HepG2 (cell line): ENCODE results near the gene ABHD4. TPM values are rescaled to one million over a fixed set of nuclear protein-coding genes. Genes with fewer than 3 reads are reported as not detected.
A peak's percentile ranks its signal among the peaks of the same experiment; 100 is the strongest.

Source experiments
- AGO2 ChIP-seq: fragments of 200-400 bp; formaldehyde crosslinking; optimal IDR thresholded peaks from 2 replicates; pipeline ENCODE3; 2017; ENCODE audit warnings: mild to moderate bottlenecking, low read depth, low read length, moderate library complexity
- FLYWCH1 ChIP-seq: sonication (generic); formaldehyde crosslinking; IDR thresholded peaks from 2 replicates; pipeline ENCODE4 v1.8.1; 2023; ENCODE audit warnings: mild to moderate bottlenecking, missing genetic modification reagents
- GATAD2A ChIP-seq: IDR thresholded peaks from 2 replicates; pipeline ENCODE4 v1.6.1; 2016
- KAT2B ChIP-seq: fragments of 150-350 bp; IDR thresholded peaks from 2 replicates; pipeline ENCODE4 v1.6.1; 2014; ENCODE audit warnings: low read depth, low read length, borderline replicate concordance
- KDM3A ChIP-seq: IDR thresholded peaks from 2 replicates; pipeline ENCODE4 v1.6.1; 2018; ENCODE audit warnings: low read depth, missing compliant biosample characterization
- ZNF274 ChIP-seq: sonication (generic); formaldehyde crosslinking; IDR thresholded peaks from 2 replicates; pipeline ENCODE4 v1.5.1; 2020; ENCODE audit warnings: mild to moderate bottlenecking, missing genetic modification reagents
- ZNF292 ChIP-seq: sonication (generic); formaldehyde crosslinking; IDR thresholded peaks from 2 replicates; pipeline ENCODE4 v1.8.1; 2022; ENCODE audit warnings: mild to moderate bottlenecking, low read depth, missing genetic modification reagents, borderline replicate concordance
- polyA plus RNA-seq, 8 experiments: library from polyadenylated mRNA; depleted of rRNA in 3 of 8; stranded (reverse) in 7 of 8; unstranded in 1 of 8; fragments of >200 nt; fragmentation: Illumina TruSeq in 4 of 8; extraction: Trizol in 4 of 8; gene quantifications; 2 replicates each; pipeline versions ENCODE4 v1.2.1 to v1.2.3, GENCODE V29; 2011 to 2016; ENCODE audit warnings: low read depth in 4 of 8, missing spikeins in 1 of 8, mixed read lengths in 1 of 8; ENCODE audit not compliant: insufficient read depth in 1 of 8
- total RNA-seq, 5 experiments: library from RNA; depleted of rRNA; stranded (reverse); fragments of >200 nt; fragmentation: Illumina TruSeq; extraction: Trizol; gene quantifications; 2 replicates each; pipeline ENCODE4 v1.2.3, GENCODE V29; 2016; ENCODE audit warnings: low read depth in 1 of 5
- TF ChIP-seq, protein P1 (sequence below): sonication (generic); formaldehyde crosslinking; IDR thresholded peaks from one replicate; pipeline ENCODE4 v1.5.1; 2020; ENCODE audit warnings: mild to moderate bottlenecking, missing genetic modification reagents; ENCODE audit errors: not compliant biosample characterization
- TF ChIP-seq, protein P2 (sequence below): sonication (generic); formaldehyde crosslinking; IDR thresholded peaks from 2 replicates; pipeline ENCODE4 v1.5.1; 2020; ENCODE audit warnings: missing genetic modification reagents, mild to moderate bottlenecking, borderline replicate concordance
- TF ChIP-seq, protein P3 (sequence below): sonication (generic); formaldehyde crosslinking; IDR thresholded peaks from 2 replicates; pipeline ENCODE4 v1.4.0; 2020; ENCODE audit warnings: missing genetic modification reagents, mild to moderate bottlenecking, borderline replicate concordance
- TF ChIP-seq, protein P4 (sequence below): sonication (generic); formaldehyde crosslinking; IDR thresholded peaks from 2 replicates; pipeline ENCODE4 v1.4.0; 2020; ENCODE audit warnings: mild to moderate bottlenecking, missing genetic modification reagents
- TF ChIP-seq, protein P5 (sequence below): sonication (generic); formaldehyde crosslinking; IDR thresholded peaks from 2 replicates; pipeline ENCODE4 v1.5.0; 2020; ENCODE audit warnings: missing genetic modification reagents

ABHD4 gene
- total and polyA plus RNA-seq, 2 of the 13 experiments (the other 11 are each of a cell fraction or from before 2014, with no cell fraction given) = 16.1 to 47.5 TPM

DNA sequence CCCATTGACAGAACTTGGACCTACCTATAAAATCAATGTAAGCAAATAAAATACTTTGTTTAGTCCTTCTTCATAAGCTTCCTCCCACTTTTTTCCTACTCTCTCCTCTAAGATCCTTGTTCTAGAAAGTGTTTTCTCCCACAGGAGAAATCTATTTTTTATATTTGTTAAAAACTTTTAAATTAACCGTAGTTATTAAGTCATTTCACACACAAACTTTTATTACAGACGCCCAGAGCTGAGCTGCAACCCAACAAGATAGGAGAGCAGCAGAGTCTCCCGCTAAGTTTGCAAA lies 36.8 kb upstream of the ABHD4 start (continued):
- TF ChIP-seq, protein P1, sequence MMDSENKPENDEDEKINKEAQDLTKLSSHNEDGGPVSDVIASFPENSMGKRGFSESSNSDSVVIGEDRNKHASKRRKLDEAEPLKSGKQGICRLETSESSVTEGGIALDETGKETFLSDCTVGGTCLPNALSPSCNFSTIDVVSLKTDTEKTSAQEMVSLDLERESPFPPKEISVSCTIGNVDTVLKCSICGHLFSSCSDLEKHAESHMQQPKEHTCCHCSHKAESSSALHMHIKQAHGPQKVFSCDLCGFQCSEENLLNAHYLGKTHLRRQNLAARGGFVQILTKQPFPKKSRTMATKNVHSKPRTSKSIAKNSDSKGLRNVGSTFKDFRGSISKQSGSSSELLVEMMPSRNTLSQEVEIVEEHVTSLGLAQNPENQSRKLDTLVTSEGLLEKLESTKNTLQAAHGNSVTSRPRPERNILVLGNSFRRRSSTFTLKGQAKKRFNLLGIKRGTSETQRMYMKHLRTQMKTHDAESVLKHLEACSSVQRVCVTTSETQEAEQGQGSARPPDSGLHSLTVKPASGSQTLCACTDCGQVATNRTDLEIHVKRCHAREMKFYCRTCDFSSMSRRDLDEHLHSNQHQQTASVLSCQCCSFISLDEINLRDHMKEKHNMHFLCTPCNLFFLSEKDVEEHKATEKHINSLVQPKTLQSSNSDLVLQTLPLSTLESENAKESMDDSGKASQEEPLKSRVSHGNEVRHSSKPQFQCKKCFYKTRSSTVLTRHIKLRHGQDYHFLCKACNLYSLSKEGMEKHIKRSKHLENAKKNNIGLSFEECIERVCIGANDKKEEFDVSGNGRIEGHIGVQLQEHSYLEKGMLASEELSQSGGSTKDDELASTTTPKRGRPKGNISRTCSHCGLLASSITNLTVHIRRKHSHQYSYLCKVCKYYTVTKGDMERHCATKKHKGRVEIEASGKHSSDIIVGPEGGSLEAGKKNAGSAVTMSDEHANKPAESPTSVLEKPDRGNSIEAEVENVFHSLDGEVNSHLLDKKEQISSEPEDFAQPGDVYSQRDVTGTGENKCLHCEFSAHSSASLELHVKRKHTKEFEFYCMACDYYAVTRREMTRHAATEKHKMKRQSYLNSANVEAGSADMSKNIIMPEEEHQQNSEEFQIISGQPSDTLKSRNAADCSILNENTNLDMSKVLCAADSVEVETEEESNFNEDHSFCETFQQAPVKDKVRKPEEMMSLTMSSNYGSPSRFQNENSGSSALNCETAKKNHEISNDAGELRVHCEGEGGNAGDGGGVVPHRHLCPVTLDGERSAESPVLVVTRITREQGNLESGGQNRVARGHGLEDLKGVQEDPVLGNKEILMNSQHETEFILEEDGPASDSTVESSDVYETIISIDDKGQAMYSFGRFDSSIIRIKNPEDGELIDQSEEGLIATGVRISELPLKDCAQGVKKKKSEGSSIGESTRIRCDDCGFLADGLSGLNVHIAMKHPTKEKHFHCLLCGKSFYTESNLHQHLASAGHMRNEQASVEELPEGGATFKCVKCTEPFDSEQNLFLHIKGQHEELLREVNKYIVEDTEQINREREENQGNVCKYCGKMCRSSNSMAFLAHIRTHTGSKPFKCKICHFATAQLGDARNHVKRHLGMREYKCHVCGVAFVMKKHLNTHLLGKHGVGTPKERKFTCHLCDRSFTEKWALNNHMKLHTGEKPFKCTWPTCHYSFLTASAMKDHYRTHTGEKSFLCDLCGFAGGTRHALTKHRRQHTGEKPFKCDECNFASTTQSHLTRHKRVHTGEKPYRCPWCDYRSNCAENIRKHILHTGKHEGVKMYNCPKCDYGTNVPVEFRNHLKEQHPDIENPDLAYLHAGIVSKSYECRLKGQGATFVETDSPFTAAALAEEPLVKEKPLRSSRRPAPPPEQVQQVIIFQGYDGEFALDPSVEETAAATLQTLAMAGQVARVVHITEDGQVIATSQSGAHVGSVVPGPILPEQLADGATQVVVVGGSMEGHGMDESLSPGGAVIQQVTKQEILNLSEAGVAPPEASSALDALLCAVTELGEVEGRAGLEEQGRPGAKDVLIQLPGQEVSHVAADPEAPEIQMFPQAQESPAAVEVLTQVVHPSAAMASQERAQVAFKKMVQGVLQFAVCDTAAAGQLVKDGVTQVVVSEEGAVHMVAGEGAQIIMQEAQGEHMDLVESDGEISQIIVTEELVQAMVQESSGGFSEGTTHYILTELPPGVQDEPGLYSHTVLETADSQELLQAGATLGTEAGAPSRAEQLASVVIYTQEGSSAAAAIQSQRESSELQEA (CRISPR knock-in tag) = no peak
- TF ChIP-seq, protein P2, sequence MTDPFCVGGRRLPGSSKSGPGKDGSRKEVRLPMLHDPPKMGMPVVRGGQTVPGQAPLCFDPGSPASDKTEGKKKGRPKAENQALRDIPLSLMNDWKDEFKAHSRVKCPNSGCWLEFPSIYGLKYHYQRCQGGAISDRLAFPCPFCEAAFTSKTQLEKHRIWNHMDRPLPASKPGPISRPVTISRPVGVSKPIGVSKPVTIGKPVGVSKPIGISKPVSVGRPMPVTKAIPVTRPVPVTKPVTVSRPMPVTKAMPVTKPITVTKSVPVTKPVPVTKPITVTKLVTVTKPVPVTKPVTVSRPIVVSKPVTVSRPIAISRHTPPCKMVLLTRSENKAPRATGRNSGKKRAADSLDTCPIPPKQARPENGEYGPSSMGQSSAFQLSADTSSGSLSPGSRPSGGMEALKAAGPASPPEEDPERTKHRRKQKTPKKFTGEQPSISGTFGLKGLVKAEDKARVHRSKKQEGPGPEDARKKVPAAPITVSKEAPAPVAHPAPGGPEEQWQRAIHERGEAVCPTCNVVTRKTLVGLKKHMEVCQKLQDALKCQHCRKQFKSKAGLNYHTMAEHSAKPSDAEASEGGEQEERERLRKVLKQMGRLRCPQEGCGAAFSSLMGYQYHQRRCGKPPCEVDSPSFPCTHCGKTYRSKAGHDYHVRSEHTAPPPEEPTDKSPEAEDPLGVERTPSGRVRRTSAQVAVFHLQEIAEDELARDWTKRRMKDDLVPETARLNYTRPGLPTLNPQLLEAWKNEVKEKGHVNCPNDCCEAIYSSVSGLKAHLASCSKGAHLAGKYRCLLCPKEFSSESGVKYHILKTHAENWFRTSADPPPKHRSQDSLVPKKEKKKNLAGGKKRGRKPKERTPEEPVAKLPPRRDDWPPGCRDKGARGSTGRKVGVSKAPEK = no peak
- TF ChIP-seq KDM3A (CRISPR knock-in tag) (no peak), GATAD2A (no peak; the same call in 1 of the 2 replicates), ZNF274 (CRISPR knock-in tag) (no peak), FLYWCH1 (CRISPR knock-in tag) (peak; percentile 21; the same call in 1 of the 2 replicates), AGO2 (no peak), ZNF292 (no peak), KAT2B (peak; percentile 47; the same call in 1 of the 2 replicates)
- TF ChIP-seq, protein P3, sequence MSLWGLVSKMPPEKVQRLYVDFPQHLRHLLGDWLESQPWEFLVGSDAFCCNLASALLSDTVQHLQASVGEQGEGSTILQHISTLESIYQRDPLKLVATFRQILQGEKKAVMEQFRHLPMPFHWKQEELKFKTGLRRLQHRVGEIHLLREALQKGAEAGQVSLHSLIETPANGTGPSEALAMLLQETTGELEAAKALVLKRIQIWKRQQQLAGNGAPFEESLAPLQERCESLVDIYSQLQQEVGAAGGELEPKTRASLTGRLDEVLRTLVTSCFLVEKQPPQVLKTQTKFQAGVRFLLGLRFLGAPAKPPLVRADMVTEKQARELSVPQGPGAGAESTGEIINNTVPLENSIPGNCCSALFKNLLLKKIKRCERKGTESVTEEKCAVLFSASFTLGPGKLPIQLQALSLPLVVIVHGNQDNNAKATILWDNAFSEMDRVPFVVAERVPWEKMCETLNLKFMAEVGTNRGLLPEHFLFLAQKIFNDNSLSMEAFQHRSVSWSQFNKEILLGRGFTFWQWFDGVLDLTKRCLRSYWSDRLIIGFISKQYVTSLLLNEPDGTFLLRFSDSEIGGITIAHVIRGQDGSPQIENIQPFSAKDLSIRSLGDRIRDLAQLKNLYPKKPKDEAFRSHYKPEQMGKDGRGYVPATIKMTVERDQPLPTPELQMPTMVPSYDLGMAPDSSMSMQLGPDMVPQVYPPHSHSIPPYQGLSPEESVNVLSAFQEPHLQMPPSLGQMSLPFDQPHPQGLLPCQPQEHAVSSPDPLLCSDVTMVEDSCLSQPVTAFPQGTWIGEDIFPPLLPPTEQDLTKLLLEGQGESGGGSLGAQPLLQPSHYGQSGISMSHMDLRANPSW (CRISPR knock-in tag) = peak; percentile 7; the same call in 1 of the 2 replicates
- TF ChIP-seq, protein P4, sequence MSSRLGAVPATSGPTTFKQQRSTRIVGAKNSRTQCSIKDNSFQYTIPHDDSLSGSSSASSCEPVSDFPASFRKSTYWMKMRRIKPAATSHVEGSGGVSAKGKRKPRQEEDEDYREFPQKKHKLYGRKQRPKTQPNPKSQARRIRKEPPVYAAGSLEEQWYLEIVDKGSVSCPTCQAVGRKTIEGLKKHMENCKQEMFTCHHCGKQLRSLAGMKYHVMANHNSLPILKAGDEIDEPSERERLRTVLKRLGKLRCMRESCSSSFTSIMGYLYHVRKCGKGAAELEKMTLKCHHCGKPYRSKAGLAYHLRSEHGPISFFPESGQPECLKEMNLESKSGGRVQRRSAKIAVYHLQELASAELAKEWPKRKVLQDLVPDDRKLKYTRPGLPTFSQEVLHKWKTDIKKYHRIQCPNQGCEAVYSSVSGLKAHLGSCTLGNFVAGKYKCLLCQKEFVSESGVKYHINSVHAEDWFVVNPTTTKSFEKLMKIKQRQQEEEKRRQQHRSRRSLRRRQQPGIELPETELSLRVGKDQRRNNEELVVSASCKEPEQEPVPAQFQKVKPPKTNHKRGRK = peak; percentile 54; the same call in 1 of the 2 replicates
- TF ChIP-seq, protein P5, sequence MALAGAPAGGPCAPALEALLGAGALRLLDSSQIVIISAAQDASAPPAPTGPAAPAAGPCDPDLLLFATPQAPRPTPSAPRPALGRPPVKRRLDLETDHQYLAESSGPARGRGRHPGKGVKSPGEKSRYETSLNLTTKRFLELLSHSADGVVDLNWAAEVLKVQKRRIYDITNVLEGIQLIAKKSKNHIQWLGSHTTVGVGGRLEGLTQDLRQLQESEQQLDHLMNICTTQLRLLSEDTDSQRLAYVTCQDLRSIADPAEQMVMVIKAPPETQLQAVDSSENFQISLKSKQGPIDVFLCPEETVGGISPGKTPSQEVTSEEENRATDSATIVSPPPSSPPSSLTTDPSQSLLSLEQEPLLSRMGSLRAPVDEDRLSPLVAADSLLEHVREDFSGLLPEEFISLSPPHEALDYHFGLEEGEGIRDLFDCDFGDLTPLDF = no peak
